Endodermal cell (in vitro differentiated cells): Measurements from ENCODE around the gene CHD3. TPM values are rescaled to one million over a fixed set of nuclear protein-coding genes. Genes with fewer than 3 reads are reported as not detected.

Source experiments
- DNase-seq: peaks from one replicate; pipeline ENCODE4 v3.0.0-alpha.2; 2017
- H3K27ac ChIP-seq: 2 replicates; pipeline ENCODE4 v1.5.1; 2013; ENCODE audit warnings: mild to moderate bottlenecking, low read depth, low read length, moderate library complexity
- H3K27me3 ChIP-seq: 2 replicates; pipeline ENCODE4 v1.6.1; 2013; ENCODE audit warnings: mild to moderate bottlenecking, low read length, moderate library complexity; ENCODE audit not compliant: insufficient read depth, control insufficient read depth, poor library complexity, severe bottlenecking
- H3K36me3 ChIP-seq: 2 replicates; pipeline ENCODE4 v1.7.0; 2013; ENCODE audit warnings: mild to moderate bottlenecking, low read length, moderate library complexity; ENCODE audit not compliant: control insufficient read depth, insufficient read depth
- H3K4me1 ChIP-seq: one replicate; pipeline ENCODE4 v1.7.0; 2013; ENCODE audit warnings: low read length; ENCODE audit not compliant: control insufficient read depth, insufficient read depth
- H3K4me3 ChIP-seq: 2 replicates; pipeline ENCODE4 v1.5.1; 2013; ENCODE audit warnings: mild to moderate bottlenecking, low read length, moderate library complexity
- H3K9ac ChIP-seq: 2 replicates; pipeline ENCODE4 v1.6.1; 2013; ENCODE audit warnings: mild to moderate bottlenecking, low read length, moderate library complexity; ENCODE audit not compliant: poor library complexity, severe bottlenecking; ENCODE audit errors: extremely low read depth
- H3K9me3 ChIP-seq: 2 replicates; pipeline ENCODE4 v1.6.1; 2013; ENCODE audit warnings: mild to moderate bottlenecking, low read length, moderate library complexity; ENCODE audit not compliant: control insufficient read depth
- H3K27ac Mint-ChIP-seq: 2 replicates; pipeline ENCODE4 v1.8.0; 2020; ENCODE audit warnings: mixed read lengths
- H3K27me3 Mint-ChIP-seq: 2 replicates; pipeline ENCODE4 v1.8.0; 2021; ENCODE audit warnings: mild to moderate bottlenecking, mixed read lengths; ENCODE audit not compliant: insufficient read depth
- H3K36me3 Mint-ChIP-seq: 2 replicates; pipeline ENCODE4 v1.8.0; 2020; ENCODE audit warnings: low read depth, mixed read lengths
- H3K4me1 Mint-ChIP-seq: 2 replicates; pipeline ENCODE4 v1.8.0; 2020; ENCODE audit warnings: mixed read lengths
- H3K4me3 Mint-ChIP-seq: 2 replicates; pipeline ENCODE4 v1.8.0; 2020; ENCODE audit warnings: mild to moderate bottlenecking, moderate library complexity, mixed read lengths
- H3K9me3 Mint-ChIP-seq: 2 replicates; pipeline ENCODE4 v1.8.0; 2020; ENCODE audit warnings: mild to moderate bottlenecking, mixed read lengths
- CTCF ChIP-seq: fragments of 200-600 bp; sonication (generic); conservative IDR thresholded peaks from 2 replicates; pipeline ENCODE4 v1.5.0; 2021; ENCODE audit warnings: antibody characterized with exemption, mild to moderate bottlenecking
- WGBS, 2 experiments: methylation state at CpG; one replicate each; pipeline versions ENCODE4 v1.1.5 to v1.1.7; 2013; ENCODE audit warnings: missing lambda C conversion rate in 2 of 2, mixed read lengths in 1 of 2; ENCODE audit not compliant: insufficient coverage in 1 of 2, insufficient read length in 1 of 2; 5-methylcytosine and 5-hydroxymethylcytosine counted together
- total RNA-seq, 2 donors: library from RNA; stranded (reverse); fragmentation: NEBNext Ultra II Directional in 1 of 2; extraction: Animal tissue kit (Norgen Biotek cat#: 25700) in 1 of 2; gene quantifications; 2 replicates in 1 of 2; 3 replicates in 1 of 2; pipeline ENCODE4 v1.2.1, GENCODE V29; 2021

The CHD3 gene
- total RNA-seq, 2 donors from 2014 or later: 55.0 to 64.1 TPM

GRCh38 chr17:7883781-7884386, 4.7 kb upstream of the CHD3 start:
- no peaks in the 10 kb centered on the region for H3K9me3 ChIP-seq
- TF ChIP-seq CTCF: no peak
- peak overlapping the region; percentile 73 for H3K4me3 ChIP-seq
- Mint-ChIP-seq H3K4me3 (no peak overlapping the region), H3K36me3 (peaks cover 3% of the 10 kb centered on the region), H3K27ac (peak overlapping the region; percentile 52), H3K9me3 (no peaks in the 10 kb centered on the region), H3K27me3 (peaks cover 8% of the 10 kb centered on the region), H3K4me1 (no peaks in the 10 kb centered on the region)
- peaks cover 31% of the 10 kb centered on the region for H3K36me3 ChIP-seq
- DNase-seq: peak; percentile 20
- no CpG with 5 or more reads among the region's 3 CpGs for WGBS, 2 experiments
- H3K27ac ChIP-seq: no peak overlapping the region
- H3K4me1 ChIP-seq: peaks cover 9% of the 10 kb centered on the region
- no peaks in the 10 kb centered on the region for H3K27me3 ChIP-seq
- H3K9ac ChIP-seq: peak overlapping the region; percentile 26

- Histone ChIP-seq H3K27ac (no peak overlapping the region), H3K27me3 (no peaks in the 10 kb centered on the region), H3K9ac (no peak overlapping the region), H3K9me3 (no peaks in the 10 kb centered on the region), H3K4me3 (no peak overlapping the region), H3K4me1 (peaks cover 9% of the 10 kb centered on the region), H3K36me3 (peaks cover 25% of the 10 kb centered on the region)
- Mint-ChIP-seq H3K4me1 (peaks cover 4% of the 10 kb centered on the region), H3K4me3 (no peak overlapping the region), H3K27me3 (peaks cover 8% of the 10 kb centered on the region), H3K9me3 (no peaks in the 10 kb centered on the region), H3K27ac (no peak overlapping the region), H3K36me3 (no peaks in the 10 kb centered on the region)
- DNase-seq: peak; percentile 65
- no peak for TF ChIP-seq CTCF
- 0% methylated on average over 44 of the region's 100 CpGs; no CpG with 5 or more reads in 1 of the 2 experiments for WGBS, 2 experiments
These were observed 3.8 kb upstream of the CHD3 start for GRCh38 chr17:7884581-7885366.

- Mint-ChIP-seq H3K4me3 (no peak overlapping the region), H3K9me3 (no peaks in the 10 kb centered on the region), H3K27ac (no peak overlapping the region), H3K4me1 (peaks cover 4% of the 10 kb centered on the region), H3K36me3 (peaks cover 4% of the 10 kb centered on the region), H3K27me3 (peaks cover 8% of the 10 kb centered on the region)
- TF ChIP-seq CTCF: no peak
- Histone ChIP-seq H3K9me3 (no peaks in the 10 kb centered on the region), H3K4me3 (peak overlapping the region; percentile 81), H3K27ac (peak overlapping the region; percentile 93), H3K9ac (peak overlapping the region; percentile 60), H3K27me3 (no peaks in the 10 kb centered on the region), H3K4me1 (peaks cover 9% of the 10 kb centered on the region), H3K36me3 (peaks cover 24% of the 10 kb centered on the region)
- 0 to 5% methylated on average over 6 to 63 of the region's 64 CpGs for WGBS, 2 experiments
- peak; percentile 81 for DNase-seq
These were observed 3.0 kb upstream of the CHD3 start for GRCh38 chr17:7885367-7886226.
